Ishikawa (cell line): ENCODE data around the gene ATP6AP1.

Experiments used
- CEBPB ChIP-seq: IDR thresholded peaks from 2 replicates; pipeline ENCODE4 v1.6.1; 2012
- CREB1 ChIP-seq: IDR thresholded peaks from 2 replicates; pipeline ENCODE4 v1.6.1; 2012; ENCODE audit warnings: low read depth
- EGR1 ChIP-seq: IDR thresholded peaks from 2 replicates; pipeline ENCODE4 v1.6.1; 2012
- EP300 ChIP-seq: IDR thresholded peaks from 2 replicates; pipeline ENCODE4 v1.6.1; 2012; ENCODE audit warnings: borderline replicate concordance
- FOXM1 ChIP-seq: IDR thresholded peaks from 2 replicates; pipeline ENCODE4 v1.6.1; 2012; ENCODE audit warnings: low read depth, borderline replicate concordance
- NFIC ChIP-seq: IDR thresholded peaks from 2 replicates; pipeline ENCODE4 v1.6.1; 2012
- RAD21 ChIP-seq: IDR thresholded peaks from 2 replicates; pipeline ENCODE4 v1.6.1; 2012; ENCODE audit warnings: low read depth
- TAF1 ChIP-seq: IDR thresholded peaks from 2 replicates; pipeline ENCODE4 v1.6.1; 2012; ENCODE audit warnings: low read depth, mild to moderate bottlenecking
- TCF12 ChIP-seq: IDR thresholded peaks from 2 replicates; pipeline ENCODE4 v1.6.1; 2012; ENCODE audit warnings: low read depth
- TEAD4 ChIP-seq: IDR thresholded peaks from 2 replicates; pipeline ENCODE4 v1.6.1; 2012
- YY1 ChIP-seq: IDR thresholded peaks from 2 replicates; pipeline ENCODE4 v1.6.1; 2012; ENCODE audit warnings: low read depth
- ZBTB7A ChIP-seq: IDR thresholded peaks from 2 replicates; pipeline ENCODE4 v1.6.1; 2012; ENCODE audit warnings: low read depth
- TF ChIP-seq, protein P1 (sequence below): IDR thresholded peaks from 2 replicates; pipeline ENCODE4 v1.6.1; 2012; ENCODE audit warnings: low read depth, mild to moderate bottlenecking
- TF ChIP-seq, protein P2 (sequence below): IDR thresholded peaks from 2 replicates; pipeline ENCODE4 v1.6.1; 2012
- TF ChIP-seq, protein P3 (sequence below): IDR thresholded peaks from 2 replicates; pipeline ENCODE4 v1.6.1; 2012

Gene ATP6AP1

DNA sequence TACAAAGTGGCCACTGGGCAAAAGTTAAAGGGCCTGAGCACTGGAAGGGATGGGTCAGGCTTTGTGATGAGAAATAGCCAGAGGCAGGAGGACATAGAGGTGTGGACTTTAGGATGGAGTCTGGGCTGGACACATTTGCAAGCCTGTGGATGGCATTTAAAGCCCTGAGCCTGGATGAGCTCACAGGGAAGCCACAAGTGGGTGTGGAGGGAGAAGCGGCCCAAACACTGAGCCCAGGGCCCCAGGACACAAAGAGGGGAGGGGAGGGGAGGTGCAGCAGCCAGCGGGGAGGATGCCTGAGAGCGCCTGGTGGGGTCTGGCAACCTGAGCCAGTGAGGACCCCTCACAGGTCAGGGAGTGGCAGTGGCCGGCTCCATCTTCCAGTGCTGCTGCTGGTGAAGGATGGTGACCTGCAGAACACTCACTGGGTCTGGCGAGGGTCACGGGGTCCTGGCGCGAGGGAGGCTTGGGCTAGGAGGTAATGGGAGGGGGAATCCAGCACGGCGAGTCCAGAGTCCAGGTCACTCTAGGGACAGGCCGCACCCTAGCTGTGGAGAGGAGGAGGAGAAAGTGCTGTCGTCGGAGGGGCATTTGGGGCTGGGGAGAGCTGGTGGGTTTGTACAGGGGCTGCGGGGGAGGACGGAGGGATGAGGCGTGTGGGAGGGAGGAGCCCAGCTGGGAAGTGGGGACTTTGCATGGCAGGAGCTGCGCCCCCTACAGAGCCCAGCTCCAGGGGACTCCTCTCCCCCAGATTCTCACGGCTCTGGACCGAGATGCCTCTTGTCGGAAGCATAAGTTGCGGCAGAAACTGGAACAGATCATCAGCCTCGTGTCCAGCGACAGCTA lies 43.6 kb downstream of the ATP6AP1 start:
- TF ChIP-seq, protein P1, sequence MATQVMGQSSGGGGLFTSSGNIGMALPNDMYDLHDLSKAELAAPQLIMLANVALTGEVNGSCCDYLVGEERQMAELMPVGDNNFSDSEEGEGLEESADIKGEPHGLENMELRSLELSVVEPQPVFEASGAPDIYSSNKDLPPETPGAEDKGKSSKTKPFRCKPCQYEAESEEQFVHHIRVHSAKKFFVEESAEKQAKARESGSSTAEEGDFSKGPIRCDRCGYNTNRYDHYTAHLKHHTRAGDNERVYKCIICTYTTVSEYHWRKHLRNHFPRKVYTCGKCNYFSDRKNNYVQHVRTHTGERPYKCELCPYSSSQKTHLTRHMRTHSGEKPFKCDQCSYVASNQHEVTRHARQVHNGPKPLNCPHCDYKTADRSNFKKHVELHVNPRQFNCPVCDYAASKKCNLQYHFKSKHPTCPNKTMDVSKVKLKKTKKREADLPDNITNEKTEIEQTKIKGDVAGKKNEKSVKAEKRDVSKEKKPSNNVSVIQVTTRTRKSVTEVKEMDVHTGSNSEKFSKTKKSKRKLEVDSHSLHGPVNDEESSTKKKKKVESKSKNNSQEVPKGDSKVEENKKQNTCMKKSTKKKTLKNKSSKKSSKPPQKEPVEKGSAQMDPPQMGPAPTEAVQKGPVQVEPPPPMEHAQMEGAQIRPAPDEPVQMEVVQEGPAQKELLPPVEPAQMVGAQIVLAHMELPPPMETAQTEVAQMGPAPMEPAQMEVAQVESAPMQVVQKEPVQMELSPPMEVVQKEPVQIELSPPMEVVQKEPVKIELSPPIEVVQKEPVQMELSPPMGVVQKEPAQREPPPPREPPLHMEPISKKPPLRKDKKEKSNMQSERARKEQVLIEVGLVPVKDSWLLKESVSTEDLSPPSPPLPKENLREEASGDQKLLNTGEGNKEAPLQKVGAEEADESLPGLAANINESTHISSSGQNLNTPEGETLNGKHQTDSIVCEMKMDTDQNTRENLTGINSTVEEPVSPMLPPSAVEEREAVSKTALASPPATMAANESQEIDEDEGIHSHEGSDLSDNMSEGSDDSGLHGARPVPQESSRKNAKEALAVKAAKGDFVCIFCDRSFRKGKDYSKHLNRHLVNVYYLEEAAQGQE: no peak
- TF ChIP-seq YY1: no peak
- no peak for TF ChIP-seq CEBPB
- TF ChIP-seq RAD21: no peak
- no peak for TF ChIP-seq TCF12
- TF ChIP-seq EGR1: no peak
- TF ChIP-seq, protein P2, sequence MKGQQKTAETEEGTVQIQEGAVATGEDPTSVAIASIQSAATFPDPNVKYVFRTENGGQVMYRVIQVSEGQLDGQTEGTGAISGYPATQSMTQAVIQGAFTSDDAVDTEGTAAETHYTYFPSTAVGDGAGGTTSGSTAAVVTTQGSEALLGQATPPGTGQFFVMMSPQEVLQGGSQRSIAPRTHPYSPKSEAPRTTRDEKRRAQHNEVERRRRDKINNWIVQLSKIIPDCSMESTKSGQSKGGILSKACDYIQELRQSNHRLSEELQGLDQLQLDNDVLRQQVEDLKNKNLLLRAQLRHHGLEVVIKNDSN: no peak
- TF ChIP-seq TAF1: no peak
- no peak for TF ChIP-seq EP300
- no peak for TF ChIP-seq FOXM1
- TF ChIP-seq, protein P3, sequence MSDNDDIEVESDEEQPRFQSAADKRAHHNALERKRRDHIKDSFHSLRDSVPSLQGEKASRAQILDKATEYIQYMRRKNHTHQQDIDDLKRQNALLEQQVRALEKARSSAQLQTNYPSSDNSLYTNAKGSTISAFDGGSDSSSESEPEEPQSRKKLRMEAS: no peak
- TF ChIP-seq ZBTB7A: no peak
- TF ChIP-seq TEAD4: no peak
- no peak for TF ChIP-seq CREB1
- TF ChIP-seq NFIC: no peak

DNA sequence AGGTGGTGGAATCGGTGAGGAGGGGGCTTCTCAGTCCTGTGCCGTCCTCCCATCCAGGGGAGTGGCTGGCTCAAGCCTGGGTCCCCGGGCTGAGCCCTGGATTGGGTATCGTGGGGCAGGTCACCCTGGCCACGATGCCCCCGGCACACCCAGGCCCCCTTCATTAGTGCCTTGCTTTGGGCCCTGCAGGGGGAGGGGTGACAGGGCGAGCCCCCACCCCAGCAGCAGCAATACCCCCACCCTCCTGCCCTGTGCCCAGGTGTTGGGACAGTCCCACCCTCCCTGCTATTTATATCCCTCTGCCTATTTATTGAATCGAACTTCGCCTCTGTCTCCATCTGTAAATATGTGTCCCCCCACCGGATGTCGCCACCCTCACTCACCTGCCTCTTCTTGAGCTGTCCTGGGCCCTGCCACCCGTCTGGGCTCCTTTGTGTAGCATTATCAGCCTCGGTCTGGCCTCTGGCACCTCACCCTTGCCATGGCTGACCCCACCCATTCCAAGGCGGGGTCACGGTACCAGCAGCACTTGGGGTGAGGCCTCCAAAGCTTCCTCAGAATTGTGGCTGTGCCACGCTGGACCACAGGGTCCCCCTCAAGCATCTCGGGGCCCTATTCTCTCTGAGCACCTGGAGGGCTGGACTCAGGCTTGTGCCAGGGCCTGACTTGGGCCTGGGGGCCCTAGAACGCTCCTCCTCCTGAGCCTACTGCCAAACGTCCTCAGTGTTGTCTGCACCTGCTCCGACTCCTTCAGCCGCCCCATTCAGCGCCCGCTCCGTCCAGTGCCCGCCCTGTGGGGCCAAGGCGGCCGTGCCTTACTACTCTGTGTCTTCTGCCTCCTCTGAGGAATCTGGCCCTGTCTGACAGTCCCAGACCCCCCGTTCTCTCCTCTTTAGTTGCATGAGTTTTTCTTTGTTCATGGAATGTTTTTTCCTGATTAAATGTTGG lies 44.5 kb downstream of the ATP6AP1 start:
- TF ChIP-seq TCF12 (no peak), EGR1 (no peak), TAF1 (no peak)
- TF ChIP-seq, protein P2: no peak
- TF ChIP-seq, protein P3: no peak

DNA sequence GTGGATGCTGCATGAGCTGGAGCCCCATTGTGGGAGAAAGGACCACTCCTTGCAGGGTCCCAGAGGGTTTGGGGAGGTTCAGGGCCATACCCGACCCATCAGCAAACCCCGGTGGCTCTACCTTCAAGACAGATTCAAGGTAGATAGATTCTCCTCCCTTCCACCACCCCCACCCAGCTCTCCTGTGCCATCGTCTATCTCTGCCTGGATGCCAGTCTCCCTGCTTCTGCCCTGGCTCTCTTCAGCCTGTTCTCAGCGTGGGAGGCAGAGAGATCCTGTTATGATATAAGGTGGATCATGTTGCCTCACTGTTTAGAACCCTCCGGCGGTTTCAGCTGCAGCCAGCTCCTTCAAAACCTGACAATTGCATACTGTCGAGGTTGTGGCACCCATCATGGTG lies 45.2 kb downstream of the ATP6AP1 start:
- TF ChIP-seq, protein P3: no peak
- TF ChIP-seq EGR1: no peak
- TF ChIP-seq TCF12: no peak
- no peak for TF ChIP-seq NFIC
- TF ChIP-seq, protein P1: no peak
- no peak for TF ChIP-seq FOXM1
- TF ChIP-seq ZBTB7A: no peak
- no peak for TF ChIP-seq EP300
- TF ChIP-seq, protein P2: no peak
- TF ChIP-seq RAD21: no peak
- TF ChIP-seq CEBPB: no peak
- TF ChIP-seq TEAD4: no peak
- no peak for TF ChIP-seq CREB1
- no peak for TF ChIP-seq TAF1
- no peak for TF ChIP-seq YY1

DNA sequence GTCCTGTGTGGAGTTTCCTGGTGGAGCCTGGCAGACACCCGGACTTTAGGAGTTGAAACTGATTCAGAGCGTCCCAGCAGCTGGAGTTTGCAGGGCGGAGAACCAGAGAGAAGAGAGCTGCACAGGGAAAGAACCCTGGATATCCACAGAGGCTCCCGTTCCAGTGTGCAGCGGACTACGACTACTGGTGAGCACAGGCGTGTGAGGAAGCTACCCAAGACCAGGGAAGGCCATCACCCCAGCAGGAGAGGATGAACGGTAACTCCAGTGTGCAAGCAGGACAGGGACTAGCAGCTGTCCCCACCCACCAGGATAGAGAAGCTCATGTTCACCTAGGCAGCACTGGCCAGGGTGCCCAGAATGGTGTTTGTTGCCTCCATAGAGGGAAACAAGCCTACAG lies 48.3 kb downstream of the ATP6AP1 start:
- TF ChIP-seq FOXM1 (no peak), CEBPB (no peak), EP300 (no peak), NFIC (no peak), TAF1 (no peak), YY1 (no peak)
- TF ChIP-seq, protein P1: no peak
